NOMO-1 treated with DMSO at 0.1 percent for 48 hours (cell line): ENCODE results near the gene DDTL.
A peak's percentile ranks its signal among the peaks of the same experiment; 100 is the strongest.
"Not testable (repeated sequence)": the region's sequence is repeated elsewhere in the genome, so short reads cannot be mapped to it uniquely, and the experiment has no call there.

ENCODE experiments used
- DNase-seq: peaks from one replicate; lab custom pipeline; 2025; ENCODE audit not compliant: unreplicated experiment; lab: John Stamatoyannopoulos, UW

The DDTL gene

DNA sequence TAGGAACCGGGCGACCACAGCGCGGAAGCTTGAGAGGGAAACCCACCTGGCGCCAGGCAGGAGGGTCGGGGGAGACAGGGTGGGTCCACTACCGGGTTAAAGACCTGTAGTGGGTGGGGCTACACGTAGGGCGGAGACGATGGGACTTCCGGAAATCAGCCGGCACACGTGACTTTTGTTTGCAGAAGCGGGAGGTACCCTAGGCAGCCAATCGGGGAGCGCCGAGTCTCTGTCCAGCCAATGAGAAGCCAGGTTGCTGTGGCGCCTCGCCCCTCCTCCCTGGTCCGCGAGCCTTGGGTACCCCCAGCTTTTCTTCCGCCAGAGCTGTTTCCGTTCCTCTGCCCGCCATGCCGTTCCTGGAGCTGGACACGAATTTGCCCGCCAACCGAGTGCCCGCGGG is at the start of gene DDTL:
TSS of gene DDTL (plus strand) at position 321 of the 400 bp plus-strand sequence. CDS start at position 348, 27 bp downstream.
- not testable (repeated sequence) for DNase-seq

- not testable (repeated sequence) for DNase-seq
These were observed 46.4 kb upstream of the DDTL start for GRCh38 chr22:23920267-23920611.

- DNase-seq: not testable (repeated sequence)
These were observed 45.0 kb upstream of the DDTL start for GRCh38 chr22:23921586-23922201.

- no peak for DNase-seq
These were observed 43.8 kb upstream of the DDTL start for GRCh38 chr22:23922921-23923320.

GRCh38 chr22:23925020-23925606 is 41.6 kb upstream of the DDTL start:
- DNase-seq: no peak

DNA sequence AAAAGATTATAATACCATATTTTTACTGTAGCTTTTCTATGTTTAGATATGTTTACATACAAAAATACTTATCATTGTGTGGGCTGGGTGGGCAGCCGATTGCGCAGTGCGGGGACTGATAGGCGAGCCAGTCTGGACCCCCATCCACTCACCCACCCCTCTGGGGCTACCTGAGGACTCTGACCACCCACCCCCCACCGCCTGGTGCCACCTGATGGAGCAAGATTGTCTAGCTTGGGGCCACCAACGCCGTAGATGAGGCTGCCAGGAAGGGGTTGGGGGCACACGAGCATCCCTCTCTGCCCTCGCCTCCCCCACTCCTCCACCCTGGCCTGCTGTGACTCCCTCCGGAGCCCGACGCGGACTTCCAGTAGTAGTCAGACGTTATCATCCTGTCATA is 40.1 kb upstream of the DDTL start:
- no peak for DNase-seq

- no peak for DNase-seq
These were observed 28.2 kb upstream of the DDTL start for GRCh38 chr22:23938328-23939016.

DNA sequence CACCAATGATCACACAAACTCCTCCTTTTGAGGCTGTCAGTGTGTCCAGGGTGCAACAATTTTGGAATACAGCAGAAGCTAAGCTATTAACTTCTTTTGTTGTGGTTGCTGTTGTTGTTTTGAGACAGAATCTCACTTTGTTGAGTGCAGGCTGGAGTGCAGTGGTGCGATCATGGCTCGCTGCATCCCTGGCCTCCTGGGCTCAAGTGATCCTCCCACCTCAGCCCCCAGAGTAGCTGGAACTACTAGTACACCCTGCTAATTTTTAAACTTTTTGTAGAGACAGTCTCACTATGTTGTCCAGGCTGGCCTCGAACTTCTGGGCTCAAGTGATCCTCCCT is 27.7 kb upstream of the DDTL start:
- no peak for DNase-seq

GRCh38 chr22:23940166-23940565 is 26.5 kb upstream of the DDTL start:
- DNase-seq: not testable (repeated sequence)

DNA sequence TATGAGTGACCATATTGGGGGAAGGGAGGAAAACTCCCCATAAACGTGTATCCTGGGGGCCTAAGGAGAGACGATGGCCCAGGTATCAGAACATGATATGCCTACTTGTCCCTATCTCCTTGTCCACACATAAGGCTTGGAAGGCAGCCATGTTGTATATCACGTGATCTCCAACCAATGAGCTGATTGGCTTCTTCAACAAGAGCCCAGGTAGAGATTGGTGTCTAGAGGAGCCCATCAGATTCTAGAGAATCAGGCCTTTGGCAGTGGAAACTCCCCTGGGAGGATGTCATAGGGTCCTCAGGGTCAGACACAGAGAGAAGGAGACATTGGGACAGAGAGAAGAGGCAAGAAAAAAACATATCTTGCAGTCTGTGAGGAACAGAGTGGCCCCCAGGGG is 19.3 kb upstream of the DDTL start:
- not testable (repeated sequence) for DNase-seq

DNA sequence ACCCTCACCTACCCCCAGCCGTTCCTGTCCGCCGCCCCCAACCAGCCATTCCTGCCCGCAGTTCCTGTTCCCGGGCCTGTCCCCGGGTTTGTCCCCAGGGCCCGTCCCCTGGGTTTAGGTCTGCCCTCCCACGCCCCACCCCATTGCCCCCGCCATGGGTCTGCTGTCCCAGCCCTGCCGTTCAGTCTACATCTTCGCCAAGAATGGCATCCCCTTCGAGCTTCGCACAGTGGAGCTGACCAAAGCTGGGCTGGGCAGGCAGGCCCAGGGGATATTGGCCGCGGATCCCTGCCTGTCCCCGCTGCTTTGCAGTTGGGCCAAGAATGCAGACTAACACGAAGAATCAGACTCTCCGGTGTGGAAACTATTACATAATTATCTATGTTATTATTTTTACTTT is 16.9 kb upstream of the DDTL start:
- DNase-seq: not testable (repeated sequence)

DNA sequence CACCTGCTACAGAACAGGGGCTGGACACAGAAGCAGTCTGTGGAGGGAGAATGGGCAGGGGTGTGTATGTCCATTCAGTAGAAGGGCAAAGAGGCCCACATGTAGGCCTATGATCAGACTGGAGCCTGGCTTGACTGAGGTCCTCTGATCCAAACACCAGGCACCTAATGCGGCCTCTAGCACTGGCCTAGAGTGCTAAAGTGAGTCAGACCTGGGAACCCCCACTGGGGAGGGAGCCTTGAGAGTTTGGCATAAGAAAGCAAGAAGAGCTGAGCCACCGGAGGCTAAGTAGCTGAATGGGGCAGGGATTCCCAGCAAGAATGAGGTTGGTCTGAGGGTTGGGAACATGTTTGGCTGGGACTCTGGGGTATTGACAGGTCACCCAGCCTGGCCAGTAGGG is 15.3 kb upstream of the DDTL start:
- DNase-seq: not testable (repeated sequence)

DNA sequence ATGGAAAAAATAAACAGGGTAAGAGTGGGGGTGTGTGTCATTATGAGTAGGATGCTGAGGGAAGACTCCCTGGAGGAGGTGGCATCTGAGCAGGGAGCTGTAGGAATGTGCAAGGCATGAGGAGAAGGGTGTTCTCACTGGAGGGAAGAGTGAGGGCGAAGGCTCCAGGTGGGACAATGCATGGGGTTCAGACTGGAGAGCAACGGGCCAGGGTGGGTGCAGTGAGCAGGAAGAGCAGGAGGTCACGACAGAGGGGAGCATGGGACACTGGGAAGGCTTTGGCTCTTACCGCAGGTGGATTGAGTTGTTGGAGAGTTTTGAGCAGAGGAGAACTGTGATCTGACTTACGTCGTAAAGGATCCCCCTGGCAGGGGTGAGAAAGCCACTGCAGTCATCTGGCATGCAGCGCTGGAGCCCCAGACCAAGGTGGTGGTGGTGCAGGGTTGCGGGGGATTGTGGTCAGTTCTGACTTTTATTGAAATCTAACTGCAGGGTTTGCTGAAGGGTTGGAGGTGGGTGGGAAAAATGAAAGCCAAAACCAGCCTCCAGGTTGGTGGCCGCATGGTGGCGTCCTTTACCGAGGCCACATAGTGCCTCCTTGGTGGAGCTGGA is 13.8 kb upstream of the DDTL start:
- DNase-seq: not testable (repeated sequence)

DNA sequence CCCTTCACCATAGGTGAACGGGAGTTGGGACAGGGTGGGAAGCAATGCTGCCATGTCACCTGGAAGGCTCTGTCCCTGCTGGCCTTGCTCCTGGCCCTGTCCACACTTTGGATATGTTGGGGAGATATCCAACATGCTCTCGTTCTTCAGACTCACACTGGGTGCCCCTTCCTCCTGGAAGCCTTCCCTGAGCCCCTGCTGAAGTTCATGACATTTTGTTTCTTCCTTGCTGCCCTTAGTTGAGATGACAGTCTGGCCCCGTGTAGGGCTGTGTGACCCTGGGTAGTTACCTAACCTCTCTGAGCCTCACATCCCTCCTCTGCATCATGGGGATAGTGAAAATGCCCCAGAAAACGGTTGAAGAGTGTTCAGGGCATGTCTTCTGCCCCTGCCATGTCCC is 13.2 kb upstream of the DDTL start:
- DNase-seq: not testable (repeated sequence)

DNA sequence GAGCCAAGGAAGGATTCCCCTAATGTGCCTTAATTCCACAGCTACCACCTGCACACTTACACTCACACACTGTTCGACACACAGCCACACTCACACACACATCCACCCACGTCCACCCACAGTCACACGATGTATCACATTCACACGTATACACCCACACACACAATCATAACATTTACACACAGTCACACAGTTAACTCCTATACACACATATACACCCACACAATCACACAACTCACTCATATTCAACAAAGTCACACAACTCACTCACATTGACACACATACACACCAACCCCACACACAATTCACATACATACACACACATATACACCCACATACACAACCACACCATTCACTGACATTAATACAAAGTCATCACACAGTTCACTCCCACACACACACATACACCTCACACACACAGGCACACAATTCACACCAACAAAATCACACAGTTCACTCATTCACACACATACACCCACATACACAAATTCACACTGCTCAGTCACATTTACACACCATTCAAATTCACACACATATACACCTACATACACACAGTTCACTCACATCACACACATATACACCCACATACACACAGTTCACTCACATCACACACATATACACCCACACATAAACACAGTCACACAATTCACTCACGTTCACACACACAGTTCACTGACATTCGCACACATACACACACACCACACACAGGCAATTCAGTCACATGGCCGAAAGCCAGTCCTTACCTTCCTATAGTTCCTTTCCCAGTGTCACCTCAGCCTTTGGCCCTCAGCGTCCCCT is 12.3 kb upstream of the DDTL start:
- DNase-seq: not testable (repeated sequence)

GRCh38 chr22:23954991-23955305 is 11.7 kb upstream of the DDTL start:
- not testable (repeated sequence) for DNase-seq

- DNase-seq: not testable (repeated sequence)
These were observed 10.8 kb upstream of the DDTL start for GRCh38 chr22:23955886-23956285.

DNA sequence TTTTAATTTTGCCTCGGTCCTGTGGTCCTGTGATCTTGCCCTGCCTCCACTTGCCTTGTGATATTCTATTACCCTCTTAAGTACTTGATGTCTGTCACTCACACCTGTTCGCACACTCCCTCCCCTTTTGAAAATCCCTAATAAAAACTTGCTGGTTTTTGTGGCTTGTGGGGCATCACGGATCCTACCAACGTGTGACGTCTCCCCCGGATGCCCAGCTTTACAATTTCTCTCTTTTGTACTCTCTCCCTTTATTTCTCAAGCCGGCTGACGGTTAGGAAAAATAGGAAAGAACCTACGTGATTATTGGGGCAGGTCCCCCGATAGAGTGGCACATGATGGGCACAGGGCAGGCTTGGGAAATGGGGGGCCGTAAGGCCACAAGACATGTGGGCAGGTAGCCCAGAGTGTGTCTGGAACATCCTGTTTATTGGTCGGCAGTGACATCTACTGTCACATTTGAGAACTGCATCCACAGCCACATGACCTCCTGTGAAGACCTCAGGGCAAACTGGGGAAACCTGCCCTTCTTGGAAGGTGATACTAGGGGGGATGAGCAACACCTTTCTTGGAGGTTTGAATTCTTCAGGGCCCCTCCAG is 10.3 kb upstream of the DDTL start:
- DNase-seq: peak; percentile 14

- not testable (repeated sequence) for DNase-seq
These were observed 5.5 kb upstream of the DDTL start, which contains the start of gene GSTT2B for GRCh38 chr22:23961084-23961771. TSS of gene GSTT2B (minus strand) at chr22:23961195. CDS start at chr22:23961131, 64 bp downstream.

- not testable (repeated sequence) for DNase-seq
These were observed 594 bp upstream of the DDTL start for GRCh38 chr22:23966094-23966493.
